Measurements from ENCODE around the gene ZNF367.

Gene ZNF367

DNA sequence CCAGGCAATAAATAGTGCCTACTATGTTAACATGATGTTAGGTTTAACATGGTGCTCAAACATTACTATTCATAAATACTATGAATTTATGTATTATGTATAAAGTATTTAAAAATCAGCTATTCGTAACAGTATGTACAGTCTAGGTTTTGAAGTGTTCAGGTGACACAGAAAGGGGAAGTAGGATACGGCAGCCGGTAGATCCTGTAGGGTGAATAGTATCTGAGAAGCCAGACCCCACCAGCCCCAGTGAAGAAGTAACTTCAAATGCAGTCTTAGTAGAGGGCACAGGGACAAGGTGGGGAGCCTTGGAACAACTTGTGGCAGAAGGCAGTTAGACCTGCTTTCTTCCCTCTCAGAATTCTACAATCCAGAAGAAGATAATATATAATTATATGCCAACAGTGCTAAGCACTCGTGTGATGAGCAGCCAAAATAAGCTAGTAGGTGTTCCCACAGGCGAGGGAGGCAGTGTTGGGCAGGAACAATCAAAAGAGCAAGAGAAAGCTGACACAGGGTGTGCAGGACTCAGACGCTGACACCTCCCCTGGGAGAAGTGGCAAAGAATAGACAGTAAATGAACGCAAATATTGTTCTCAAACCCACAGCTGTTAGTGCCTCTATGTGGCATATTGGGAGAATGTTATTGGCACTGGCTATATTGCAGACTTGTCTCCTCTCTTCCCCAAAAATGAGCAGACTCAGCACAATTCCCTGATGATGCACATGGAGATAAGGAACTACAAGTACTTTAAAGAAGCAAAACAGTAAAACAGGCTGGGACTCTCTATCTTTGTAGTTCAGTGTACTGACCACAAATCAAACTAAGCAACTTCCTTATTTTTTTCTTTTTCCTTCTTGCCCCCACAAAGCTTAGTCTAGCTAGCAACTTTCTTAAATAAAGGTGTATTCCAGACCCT, 4.6 kb downstream of the ZNF367 start:
- TF ChIP-seq, protein P1, sequence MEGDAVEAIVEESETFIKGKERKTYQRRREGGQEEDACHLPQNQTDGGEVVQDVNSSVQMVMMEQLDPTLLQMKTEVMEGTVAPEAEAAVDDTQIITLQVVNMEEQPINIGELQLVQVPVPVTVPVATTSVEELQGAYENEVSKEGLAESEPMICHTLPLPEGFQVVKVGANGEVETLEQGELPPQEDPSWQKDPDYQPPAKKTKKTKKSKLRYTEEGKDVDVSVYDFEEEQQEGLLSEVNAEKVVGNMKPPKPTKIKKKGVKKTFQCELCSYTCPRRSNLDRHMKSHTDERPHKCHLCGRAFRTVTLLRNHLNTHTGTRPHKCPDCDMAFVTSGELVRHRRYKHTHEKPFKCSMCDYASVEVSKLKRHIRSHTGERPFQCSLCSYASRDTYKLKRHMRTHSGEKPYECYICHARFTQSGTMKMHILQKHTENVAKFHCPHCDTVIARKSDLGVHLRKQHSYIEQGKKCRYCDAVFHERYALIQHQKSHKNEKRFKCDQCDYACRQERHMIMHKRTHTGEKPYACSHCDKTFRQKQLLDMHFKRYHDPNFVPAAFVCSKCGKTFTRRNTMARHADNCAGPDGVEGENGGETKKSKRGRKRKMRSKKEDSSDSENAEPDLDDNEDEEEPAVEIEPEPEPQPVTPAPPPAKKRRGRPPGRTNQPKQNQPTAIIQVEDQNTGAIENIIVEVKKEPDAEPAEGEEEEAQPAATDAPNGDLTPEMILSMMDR (conservative IDR thresholded peaks at IDR 0.05; ENCODE audit: low read depth, low read length) = no peak
- H3K4me3 ChIP-seq (ENCODE audit: low read length) = no peak overlapping the region
- no peak for DNase-seq (ENCODE audit: low read depth)

DNA sequence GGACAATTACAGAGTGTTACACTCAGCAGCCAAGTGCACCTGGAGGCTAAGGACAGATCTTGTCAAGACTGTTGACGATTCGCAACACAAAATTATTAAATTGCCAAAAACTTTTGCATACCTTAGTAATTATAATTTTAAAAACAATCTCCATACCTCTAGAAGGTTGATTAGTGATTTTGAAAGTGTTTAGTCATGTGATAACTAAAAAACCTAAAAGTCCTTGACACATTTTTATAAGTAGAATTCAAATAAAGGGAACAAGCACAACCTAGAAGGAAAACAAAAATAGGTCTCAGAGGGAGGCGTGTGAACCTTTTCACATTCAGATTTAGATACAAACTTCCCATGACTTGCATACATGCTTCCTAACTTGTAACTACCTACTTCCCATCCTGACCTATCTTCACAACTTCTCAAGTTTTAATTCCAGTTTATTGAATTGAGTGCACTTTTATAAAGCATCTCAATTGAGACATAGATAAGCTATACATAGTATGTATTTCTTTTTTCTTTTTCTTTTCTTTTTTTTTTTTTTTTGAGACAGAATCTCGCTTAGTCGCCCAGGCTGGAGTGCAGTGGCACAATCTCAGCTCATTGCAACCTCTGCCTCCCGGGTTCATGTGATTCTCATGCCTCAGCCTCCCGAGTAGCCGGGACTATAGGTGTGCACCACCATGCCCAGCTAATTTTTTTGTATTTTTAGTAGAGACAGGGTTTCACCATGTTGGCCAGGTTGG, 5.8 kb downstream of the ZNF367 start:
- no peak for DNase-seq (ENCODE audit: low read depth)
- TF ChIP-seq, protein P1 (conservative IDR thresholded peaks at IDR 0.05; ENCODE audit: low read depth, low read length) = no peak
- H3K4me3 ChIP-seq (ENCODE audit: low read length) = no peak overlapping the region

DNA sequence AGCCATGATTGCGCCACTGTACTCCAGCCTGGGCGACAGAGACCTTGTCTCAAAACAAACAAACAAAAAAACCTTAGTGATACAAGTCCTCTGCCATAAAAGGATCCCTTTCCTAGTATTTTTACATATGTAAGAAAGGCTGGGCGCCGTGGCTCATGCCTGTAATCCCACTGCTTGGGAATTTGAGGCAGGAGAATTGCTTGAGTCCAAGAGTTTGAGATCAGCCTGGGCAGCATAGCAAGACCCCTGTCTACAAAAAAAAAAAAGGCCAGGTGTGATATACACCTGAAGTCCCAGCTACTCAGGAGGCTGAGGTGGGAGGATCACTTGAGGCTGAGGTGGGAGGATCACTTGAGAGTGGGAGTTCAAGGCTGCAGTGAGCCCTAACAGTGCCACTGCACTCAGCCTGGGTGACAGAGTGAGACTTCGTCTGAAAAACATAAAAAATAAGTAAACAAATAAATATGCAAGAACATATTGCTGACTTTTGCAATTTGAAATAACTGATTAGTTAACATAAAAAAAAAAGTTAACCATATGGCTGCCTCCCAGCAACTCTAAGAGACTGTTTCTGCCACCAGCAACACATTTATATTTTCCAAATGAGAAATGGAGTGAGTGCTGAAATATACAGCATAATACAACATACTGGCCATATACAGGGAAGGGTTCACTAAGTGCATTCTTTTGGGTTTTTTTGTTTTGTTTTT, 6.9 kb downstream of the ZNF367 start:
- H3K4me3 ChIP-seq (ENCODE audit: low read length) = no peak overlapping the region
- TF ChIP-seq, protein P1 (conservative IDR thresholded peaks at IDR 0.05; ENCODE audit: low read depth, low read length) = no peak

DNA sequence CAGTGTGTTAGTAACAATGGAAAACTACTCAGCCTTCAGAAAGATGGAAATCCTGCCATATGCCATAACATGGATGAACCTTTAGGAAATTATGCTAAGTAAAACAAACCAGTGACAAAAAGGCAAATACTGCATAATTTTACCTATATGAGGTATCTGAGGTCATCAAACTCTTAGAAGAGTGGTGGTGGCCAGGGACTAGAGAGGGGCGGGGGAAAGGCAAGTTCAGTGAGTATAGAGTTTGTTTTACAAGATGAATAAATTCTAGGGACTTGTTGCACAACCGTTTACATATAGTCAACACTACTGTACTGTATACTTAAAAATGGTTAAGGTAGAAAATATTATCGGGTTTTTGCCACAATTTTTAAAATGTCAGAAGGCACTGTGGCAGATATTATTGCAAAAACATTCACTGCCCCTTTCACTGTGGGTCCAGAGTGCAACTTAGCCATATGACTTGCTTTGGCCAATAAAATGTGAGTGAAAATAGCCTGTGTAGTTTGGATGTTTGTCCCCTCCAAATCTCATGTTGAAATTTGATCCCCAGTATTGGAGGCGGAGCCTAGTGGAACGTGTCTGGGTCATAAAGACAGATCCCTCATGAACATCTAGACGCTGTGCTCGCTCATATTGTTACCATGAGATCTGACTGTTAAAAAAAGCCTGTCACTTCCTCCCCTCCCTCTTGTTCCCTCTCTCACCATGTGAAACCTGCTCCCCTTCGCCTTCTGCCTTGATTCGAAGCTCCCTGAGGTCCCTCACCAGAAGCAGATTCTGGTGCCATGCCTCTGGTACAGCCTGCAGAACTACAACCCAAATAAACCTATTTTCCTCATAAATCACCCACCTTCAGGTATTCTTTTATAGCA, 9.5 kb downstream of the ZNF367 start:
- H3K4me3 ChIP-seq (ENCODE audit: low read length) = no peak overlapping the region
- TF ChIP-seq, protein P1 (conservative IDR thresholded peaks at IDR 0.05; ENCODE audit: low read depth, low read length) = no peak

More for the DNA sequence above, 6.9 kb downstream of the ZNF367 start:
- no peak for DNase-seq (ENCODE audit: low read depth)

DNA sequence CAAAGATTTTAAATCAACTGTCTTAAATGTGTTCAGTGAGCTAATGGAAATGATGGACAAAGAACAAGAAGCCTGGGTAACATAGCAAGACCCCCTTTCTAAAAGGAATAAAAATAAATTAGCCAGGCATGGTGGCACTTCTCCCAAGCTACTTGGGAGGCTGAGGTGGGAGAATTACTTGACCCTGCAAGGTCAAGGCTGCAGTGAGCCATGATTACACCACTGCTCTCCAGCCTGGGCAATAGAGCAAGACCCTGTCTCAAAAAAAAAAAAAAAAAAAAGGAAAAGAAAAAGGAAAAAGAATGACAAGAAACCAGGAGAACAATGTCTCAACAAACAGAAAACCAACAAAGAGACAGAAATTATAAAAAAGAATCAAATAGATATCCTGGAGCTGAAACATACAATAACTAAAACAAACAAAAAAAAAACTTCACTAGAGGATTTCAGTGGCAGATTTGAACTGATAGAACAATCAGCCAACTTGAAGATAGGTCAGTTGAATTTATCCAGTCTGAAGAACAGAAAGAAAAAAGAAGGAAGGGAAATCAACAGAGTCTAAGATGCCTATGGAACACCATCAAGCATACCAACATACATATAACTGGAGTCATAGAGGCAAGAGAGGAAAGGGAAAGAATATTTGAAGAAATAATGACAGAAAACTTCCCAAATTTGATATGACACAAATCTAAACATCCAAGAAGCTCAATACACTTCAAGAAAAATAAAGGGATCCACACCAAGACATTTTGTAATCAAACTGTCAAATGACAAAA, 17.8 kb downstream of the ZNF367 start:
- no peak overlapping the region for H3K4me3 ChIP-seq (ENCODE audit: low read length)
- no peak for DNase-seq (ENCODE audit: low read depth)
- TF ChIP-seq, protein P1 (conservative IDR thresholded peaks at IDR 0.05; ENCODE audit: low read depth, low read length) = no peak

More for the DNA sequence above, 9.5 kb downstream of the ZNF367 start:
- no peak for DNase-seq (ENCODE audit: low read depth)

DNA sequence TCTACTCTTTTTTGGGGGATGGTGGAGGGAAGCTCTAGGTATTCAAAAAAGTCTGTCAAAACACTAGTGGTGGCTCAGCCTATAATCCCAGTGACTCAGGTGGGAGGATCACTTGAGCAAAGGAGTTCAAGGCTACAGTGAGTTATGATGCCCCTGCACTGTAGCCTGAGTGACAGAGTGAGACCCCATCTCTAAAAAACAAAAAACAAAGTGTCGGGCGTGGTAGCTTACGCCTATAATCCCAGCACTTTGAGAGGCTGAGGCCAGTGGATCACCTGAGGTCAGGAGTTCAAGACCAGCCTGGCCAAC, 18.9 kb downstream of the ZNF367 start:
- H3K4me3 ChIP-seq (ENCODE audit: low read length) = no peak overlapping the region
- no peak for DNase-seq (ENCODE audit: low read depth)
- TF ChIP-seq, protein P1 (conservative IDR thresholded peaks at IDR 0.05; ENCODE audit: low read depth, low read length) = no peak

Data from retinal pigment epithelial cell (primary cell).